ENCODE results near the gene GTF2IRD1.

DNA sequence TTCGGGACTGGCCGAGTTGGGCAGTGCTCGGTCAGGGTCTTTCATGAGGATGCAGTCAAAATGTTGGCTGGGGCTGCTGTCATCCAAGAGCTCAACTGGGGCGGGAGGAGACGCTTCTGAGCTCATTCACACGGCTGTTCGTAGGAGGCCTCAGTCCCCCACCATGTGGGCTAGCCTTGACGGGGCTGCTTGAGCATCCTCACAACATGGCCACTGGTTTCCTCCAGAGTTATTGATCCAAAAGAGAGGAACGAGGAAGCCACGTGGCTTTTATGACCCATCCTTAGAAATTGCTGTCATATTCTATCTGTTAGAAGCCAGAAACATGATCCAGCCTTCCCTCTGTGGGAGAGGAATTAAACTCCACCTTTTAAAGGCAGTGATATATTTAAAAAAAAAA is 68.1 kb downstream of the GTF2IRD1 start:
- TF ChIP-seq, protein P1, sequence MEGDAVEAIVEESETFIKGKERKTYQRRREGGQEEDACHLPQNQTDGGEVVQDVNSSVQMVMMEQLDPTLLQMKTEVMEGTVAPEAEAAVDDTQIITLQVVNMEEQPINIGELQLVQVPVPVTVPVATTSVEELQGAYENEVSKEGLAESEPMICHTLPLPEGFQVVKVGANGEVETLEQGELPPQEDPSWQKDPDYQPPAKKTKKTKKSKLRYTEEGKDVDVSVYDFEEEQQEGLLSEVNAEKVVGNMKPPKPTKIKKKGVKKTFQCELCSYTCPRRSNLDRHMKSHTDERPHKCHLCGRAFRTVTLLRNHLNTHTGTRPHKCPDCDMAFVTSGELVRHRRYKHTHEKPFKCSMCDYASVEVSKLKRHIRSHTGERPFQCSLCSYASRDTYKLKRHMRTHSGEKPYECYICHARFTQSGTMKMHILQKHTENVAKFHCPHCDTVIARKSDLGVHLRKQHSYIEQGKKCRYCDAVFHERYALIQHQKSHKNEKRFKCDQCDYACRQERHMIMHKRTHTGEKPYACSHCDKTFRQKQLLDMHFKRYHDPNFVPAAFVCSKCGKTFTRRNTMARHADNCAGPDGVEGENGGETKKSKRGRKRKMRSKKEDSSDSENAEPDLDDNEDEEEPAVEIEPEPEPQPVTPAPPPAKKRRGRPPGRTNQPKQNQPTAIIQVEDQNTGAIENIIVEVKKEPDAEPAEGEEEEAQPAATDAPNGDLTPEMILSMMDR (IDR thresholded peaks at IDR 0.05; ENCODE audit: poor library complexity) = no peak
- TF ChIP-seq EZH2 (IDR thresholded peaks at IDR 0.05; ENCODE audit: borderline replicate concordance) = no peak
- no peak for TF ChIP-seq EZH2phosphoT487 (IDR thresholded peaks at IDR 0.05; ENCODE audit: low read depth, severe bottlenecking, unreplicated experiment)

All from hepatocyte (in vitro differentiated cells).